Psoas muscle (tissue), 8 donors: ENCODE measurements around the gene PCBP3. TPM values are rescaled to one million over a fixed set of nuclear protein-coding genes. Genes with fewer than 3 reads are reported as not detected.
A peak's percentile ranks its signal among the peaks of the same experiment; 100 is the strongest.
"Not testable (repeated sequence)": the region's sequence is repeated elsewhere in the genome, so short reads cannot be mapped to it uniquely, and the experiment has no call there.

Experiments used
- ATAC-seq, 4 donors: fragments of 200-7000 bp; cut with Tn5 transposase; one replicate each; pipeline ENCODE4 v1.9.1; 2020; ENCODE audit warnings: moderate library complexity in 3 of 4, mild to moderate bottlenecking in 2 of 4
- DNase-seq, 2 donors: peaks; one replicate each; pipeline ENCODE4 v3.0.0-alpha.2; 2020
- H3K27ac ChIP-seq: fragments of 200-600 bp; one replicate; pipeline ENCODE4 v1.8.0; 2022
- H3K27me3 ChIP-seq, 3 donors: fragments of 200-600 bp in 1 of 3; one replicate each; pipeline versions ENCODE4 v1.6.1 to v1.8.0; 2013 to 2022; ENCODE audit warnings: low read length in 2 of 3, mild to moderate bottlenecking in 2 of 3, moderate library complexity in 1 of 3; ENCODE audit not compliant: insufficient read depth in 3 of 3
- H3K36me3 ChIP-seq, 2 donors: fragments of 200-600 bp in 1 of 2; one replicate each; pipeline versions ENCODE4 v1.6.1 to v1.8.0; 2013 to 2022; ENCODE audit warnings: low read depth in 1 of 2, mild to moderate bottlenecking in 1 of 2, moderate library complexity in 1 of 2; ENCODE audit not compliant: insufficient read depth in 1 of 2
- H3K4me1 ChIP-seq: fragments of 200-600 bp; one replicate; pipeline ENCODE4 v1.8.0; 2022
- H3K4me3 ChIP-seq: fragments of 200-600 bp; one replicate; pipeline ENCODE4 v1.8.0; 2022; ENCODE audit warnings: mild to moderate bottlenecking
- H3K9me3 ChIP-seq: fragments of 200-600 bp; one replicate; pipeline ENCODE4 v1.8.0; 2022
- CTCF ChIP-seq: fragments of 200-600 bp; IDR thresholded peaks from one replicate; pipeline ENCODE4 v1.8.0; 2022; ENCODE audit warnings: antibody characterized with exemption
- WGBS, 3 donors: extraction: QIAGEN DNeasy Blood & Tissue Kit; methylation state at CpG; one replicate each; pipeline versions ENCODE4 v1.1.6 to v1.1.7; 2013; 5-methylcytosine and 5-hydroxymethylcytosine counted together
- intact Hi-C, 2 donors: fragments of 100-400 bp; cut with DNase I; formaldehyde crosslinking; loops; one replicate each; pipeline versions ENCODE4 v1.11.0 to v1.14.2; 2022
- polyA plus RNA-seq, 3 donors: library from polyadenylated mRNA; stranded (reverse); fragments of 200-250 nt; gene quantifications; one replicate each; pipeline ENCODE4 v1.2.3, GENCODE V29; 2013
- total RNA-seq, 4 donors: library from RNA; stranded (reverse); fragmentation: NEBNext Ultra II Directional in 2 of 4; extraction: Animal tissue kit (Norgen Biotek cat#: 25700) in 2 of 4; gene quantifications; one replicate each; pipeline versions ENCODE4 v1.2.1 to v1.2.4, GENCODE V29; 2021 to 2023
- donor health status: healthy with polysubstance abuse.
- donor health status: DM: no; HTN: no; CAD: no; lungs with moderate emphysema.
- donor health status: Bipolar disorder and iron deficiency.
- donor health status: healthy.
- donor health status: DM: yes; HTN: yes; CAD: no.
- donor health status: DM: no; HTN: no; CAD: no.
- donor health status: DM: no; HTN: no; CAD: no.
- donor health status: DM: yes; HTN: yes; CAD: no.

PCBP3 gene
- total and polyA plus RNA-seq, 7 donors = 0.10 to 0.91 (median 0.33) TPM; not detected in 1

GRCh38 chr21:45948576-45949141, 305.1 kb downstream of the PCBP3 start:
- DNase-seq = no peak
- 54 to 65% (median 54%) methylated on average over 29 of the region's 29 CpGs for WGBS, 3 donors
- no peaks in the 10 kb centered on the region for H3K36me3 ChIP-seq

GRCh38 chr21:45949928-45950739, 306.6 kb downstream of the PCBP3 start:
- no peaks in the 10 kb centered on the region for H3K36me3 ChIP-seq
- WGBS, 3 donors = 23 to 38% (median 30%) methylated on average over 33 to 35 of the region's 35 CpGs
- H3K4me3 ChIP-seq = no peak overlapping the region
- no peaks in the 10 kb centered on the region for H3K4me1 ChIP-seq
- ATAC-seq = peak in 3 of 4 donors; percentile 13 to 35 (median 34)
- TF ChIP-seq CTCF = no peak
- H3K9me3 ChIP-seq = no peaks in the 10 kb centered on the region
- intact Hi-C loops = no loop called here
- H3K27me3 ChIP-seq = peaks cover 0 to 55% (median 18%) of the 10 kb centered on the region in 3 donors
- DNase-seq = peak in 1 of 2 donors; percentile 67
- H3K27ac ChIP-seq = no peak overlapping the region

More at GRCh38 chr21:45948576-45949141, 305.1 kb downstream of the PCBP3 start:
- H3K9me3 ChIP-seq = no peaks in the 10 kb centered on the region
- H3K4me1 ChIP-seq = no peaks in the 10 kb centered on the region
- no peak overlapping the region for H3K4me3 ChIP-seq
- no peak for TF ChIP-seq CTCF
- intact Hi-C loops = no loop called here
- no peak for ATAC-seq
- peaks cover 0 to 56% (median 18%) of the 10 kb centered on the region in 3 donors for H3K27me3 ChIP-seq
- H3K27ac ChIP-seq = no peak overlapping the region

- no peaks in the 10 kb centered on the region for H3K9me3 ChIP-seq
- ATAC-seq (peak in 3 of 4 donors; percentile 61 to 73 (median 61)), DNase-seq (peak; percentile 51 to 76)
- H3K27me3 ChIP-seq = peaks cover 0 to 54% (median 19%) of the 10 kb centered on the region in 3 donors
- H3K36me3 ChIP-seq = no peaks in the 10 kb centered on the region
- intact Hi-C loops = no loop called here
- no peaks in the 10 kb centered on the region for H3K4me1 ChIP-seq
- WGBS, 3 donors = 18 to 20% (median 18%) methylated on average over 19 to 21 of the region's 21 CpGs
- H3K4me3 ChIP-seq = no peak overlapping the region
- H3K27ac ChIP-seq = no peak overlapping the region
- TF ChIP-seq CTCF = no peak
Observed at GRCh38 chr21:45950740-45951515, 307.4 kb downstream of the PCBP3 start.

- H3K27ac ChIP-seq = no peak overlapping the region
- DNase-seq = no peak
- no peak for ATAC-seq
- no peaks in the 10 kb centered on the region for H3K4me1 ChIP-seq
- H3K4me3 ChIP-seq = no peak overlapping the region
- TF ChIP-seq CTCF = no peak
- WGBS, 3 donors = 45 to 69% (median 50%) methylated on average over 15 of the region's 15 CpGs
- H3K9me3 ChIP-seq = no peaks in the 10 kb centered on the region
- H3K27me3 ChIP-seq = peaks cover 0 to 61% (median 19%) of the 10 kb centered on the region in 3 donors
- intact Hi-C loops = no loop called here
- H3K36me3 ChIP-seq = no peaks in the 10 kb centered on the region
Observed at GRCh38 chr21:45951676-45952075, 308.2 kb downstream of the PCBP3 start.

GRCh38 chr21:45952527-45952926, 309.0 kb downstream of the PCBP3 start:
- H3K9me3 ChIP-seq, H3K36me3 ChIP-seq, H3K27ac ChIP-seq, H3K4me3 ChIP-seq, ATAC-seq, intact Hi-C loops, DNase-seq, H3K4me1 ChIP-seq: not testable (repeated sequence)
- 85 to 87% (median 86%) methylated on average over 9 to 10 of the region's 10 CpGs for WGBS, 3 donors
- H3K27me3 ChIP-seq = peaks cover 0 to 60% (median 15%) of the 10 kb centered on the region in 3 donors
